Frontal cortex (tissue), 4 donors: ENCODE results near the gene STAT5A. TPM values are rescaled to one million over a fixed set of nuclear protein-coding genes. Genes with fewer than 3 reads are reported as not detected.
"Not testable (repeated sequence)": the region's sequence is repeated elsewhere in the genome, so short reads cannot be mapped to it uniquely, and the experiment has no call there.

Experiments
- DNase-seq, 2 donors: peaks; one replicate each; pipeline ENCODE4 v3.0.0; 2012; ENCODE audit warnings: low spot score in 2 of 2
- FAIRE-seq: peaks from 2 replicates; lab custom pipeline; 2012; peaks lifted over from hg19 to GRCh38; lab: Jason Lieb, UNC
- total RNA-seq: library from RNA; depleted of rRNA; stranded (reverse); fragments of >200 nt; gene quantifications from one replicate; pipeline ENCODE4 v1.2.3, GENCODE V29; 2014
- donor health status: control.
- donor health status: control.
- donor health status: control.

Gene STAT5A
- total RNA-seq, 1 donor from 2014 or later, result 1.6 TPM

GRCh38 chr17:42317967-42318366 lies 29.7 kb downstream of the STAT5A start:
- DNase-seq, FAIRE-seq: not testable (repeated sequence)

GRCh38 chr17:42321555-42321954 lies 33.3 kb downstream of the STAT5A start:
- no peak for DNase-seq
- FAIRE-seq, result no peak

- no peak for FAIRE-seq
Observed at GRCh38 chr17:42322382-42323267, 34.3 kb downstream of the STAT5A start.

GRCh38 chr17:42323268-42323773 lies 35.0 kb downstream of the STAT5A start:
- DNase-seq (no peak), FAIRE-seq (no peak)

More at GRCh38 chr17:42322382-42323267, 34.3 kb downstream of the STAT5A start:
- DNase-seq, result peak; percentile 69 to 85

GRCh38 chr17:42325026-42325425 lies 36.7 kb downstream of the STAT5A start:
- DNase-seq, result no peak
- no peak for FAIRE-seq

- FAIRE-seq (no peak), DNase-seq (no peak)
Observed at GRCh38 chr17:42329025-42329976, 41.0 kb downstream of the STAT5A start.

GRCh38 chr17:42333053-42333452 lies 44.8 kb downstream of the STAT5A start:
- DNase-seq, result no peak
- FAIRE-seq, result no peak

GRCh38 chr17:42334677-42335076 lies 46.4 kb downstream of the STAT5A start:
- no peak for FAIRE-seq
- DNase-seq, result no peak

GRCh38 chr17:42337442-42337841 lies 49.1 kb downstream of the STAT5A start:
- DNase-seq (no peak), FAIRE-seq (no peak)

GRCh38 chr17:42338427-42338985 lies 50.2 kb downstream of the STAT5A start:
- DNase-seq, result no peak
- no peak for FAIRE-seq

- no peak for DNase-seq
- FAIRE-seq, result no peak
Observed at GRCh38 chr17:42339221-42339620, 50.9 kb downstream of the STAT5A start.

- no peak for DNase-seq
- FAIRE-seq, result no peak
Observed at GRCh38 chr17:42340691-42341127, 52.4 kb downstream of the STAT5A start.

- no peak for DNase-seq
- FAIRE-seq, result no peak
Observed at GRCh38 chr17:42341568-42341967, 53.3 kb downstream of the STAT5A start.

- FAIRE-seq, result no peak
Observed at GRCh38 chr17:42342242-42343008, 54.1 kb downstream of the STAT5A start.

GRCh38 chr17:42345396-42346073 lies 57.2 kb downstream of the STAT5A start:
- FAIRE-seq (no peak), DNase-seq (no peak)

More at GRCh38 chr17:42342242-42343008, 54.1 kb downstream of the STAT5A start:
- no peak for DNase-seq

GRCh38 chr17:42346481-42346880 lies 58.2 kb downstream of the STAT5A start:
- no peak for FAIRE-seq
- DNase-seq, result no peak

GRCh38 chr17:42347198-42347597 lies 58.9 kb downstream of the STAT5A start:
- no peak for FAIRE-seq
- no peak for DNase-seq

GRCh38 chr17:42347606-42348005 lies 59.3 kb downstream of the STAT5A start:
- no peak for DNase-seq
- no peak for FAIRE-seq

- no peak for DNase-seq
- FAIRE-seq, result no peak
Observed at GRCh38 chr17:42348104-42348503, 59.8 kb downstream of the STAT5A start.
